Immature natural killer cell (primary cell): ENCODE data around the gene PTDSS2. TPM values are rescaled to one million over a fixed set of nuclear protein-coding genes. Genes with fewer than 3 reads are reported as not detected.
A peak's percentile ranks its signal among the peaks of the same experiment; 100 is the strongest.

Experiments used
- DNase-seq, 3 donors: peaks; one replicate each; pipeline ENCODE4 v3.0.0; 2022; ENCODE audit warnings: mixed read lengths in 1 of 3
- H3K27ac Mint-ChIP-seq, 6 donors: one replicate each; pipeline ENCODE4 v1.8.0; 2020; ENCODE audit warnings: mixed read lengths in 6 of 6, mild to moderate bottlenecking in 5 of 6, inconsistent platforms in 4 of 6, moderate library complexity in 3 of 6
- H3K27me3 Mint-ChIP-seq, 3 donors: one replicate each; pipeline ENCODE4 v1.8.0; 2020 to 2021; ENCODE audit warnings: low read depth in 3 of 3, mild to moderate bottlenecking in 3 of 3, mixed read lengths in 3 of 3, moderate library complexity in 3 of 3, inconsistent platforms in 1 of 3
- H3K36me3 Mint-ChIP-seq, 3 donors: one replicate each; pipeline ENCODE4 v1.8.0; 2020; ENCODE audit warnings: mixed read lengths in 3 of 3, inconsistent platforms in 2 of 3, mild to moderate bottlenecking in 2 of 3
- H3K4me1 Mint-ChIP-seq, 2 donors: one replicate each; pipeline ENCODE4 v1.8.0; 2020; ENCODE audit warnings: inconsistent platforms in 2 of 2, mild to moderate bottlenecking in 2 of 2, mixed read lengths in 2 of 2, moderate library complexity in 1 of 2
- H3K4me3 Mint-ChIP-seq, 5 donors: one replicate each; pipeline ENCODE4 v1.8.0; 2020; ENCODE audit warnings: mild to moderate bottlenecking in 5 of 5, mixed read lengths in 5 of 5, inconsistent platforms in 3 of 5, moderate library complexity in 3 of 5
- H3K9me3 Mint-ChIP-seq, 6 donors: one replicate each; pipeline ENCODE4 v1.8.0; 2020; ENCODE audit warnings: mild to moderate bottlenecking in 6 of 6, mixed read lengths in 6 of 6, inconsistent platforms in 4 of 6, moderate library complexity in 3 of 6
- polyA plus RNA-seq, 3 donors: library from polyadenylated mRNA; unstranded; fragments of 300-500 nt; fragmentation: Illumina TruSeq; gene quantifications; one replicate each; pipeline ENCODE4 v1.2.3, GENCODE V29; 2021

Gene PTDSS2
- polyA plus RNA-seq, 3 donors from 2014 or later, result 11.5 to 17.3 (median 16.1) TPM

- H3K4me1 Mint-ChIP-seq, result no peaks in the 10 kb centered on the region
- H3K9me3 Mint-ChIP-seq, result no peaks in the 10 kb centered on the region
- H3K4me3 Mint-ChIP-seq, result no peak overlapping the region
- H3K27me3 Mint-ChIP-seq, result no peaks in the 10 kb centered on the region
- DNase-seq, result no peak
- peaks cover 0 to 3% (median 3%) of the 10 kb centered on the region in 3 donors for H3K36me3 Mint-ChIP-seq
- no peak overlapping the region for H3K27ac Mint-ChIP-seq
Measured at GRCh38 chr11:484616-485015, 34.5 kb downstream of the PTDSS2 start.

- Mint-ChIP-seq H3K4me1 (no peaks in the 10 kb centered on the region), H3K9me3 (no peaks in the 10 kb centered on the region), H3K4me3 (no peak overlapping the region), H3K27me3 (no peaks in the 10 kb centered on the region), H3K36me3 (peaks cover 0 to 3% (median 3%) of the 10 kb centered on the region in 3 donors), H3K27ac (no peak overlapping the region)
- no peak for DNase-seq
Measured at GRCh38 chr11:486189-486588, 36.1 kb downstream of the PTDSS2 start.

GRCh38 chr11:487571-488021 is 37.5 kb downstream of the PTDSS2 start:
- H3K4me1 Mint-ChIP-seq, result no peaks in the 10 kb centered on the region

GRCh38 chr11:488062-488461 is 38.0 kb downstream of the PTDSS2 start:
- DNase-seq, result no peak
- no peak overlapping the region for H3K4me3 Mint-ChIP-seq
- H3K36me3 Mint-ChIP-seq, result no peaks in the 10 kb centered on the region
- H3K4me1 Mint-ChIP-seq, result no peaks in the 10 kb centered on the region
- H3K9me3 Mint-ChIP-seq, result no peaks in the 10 kb centered on the region
- H3K27me3 Mint-ChIP-seq, result no peaks in the 10 kb centered on the region
- H3K27ac Mint-ChIP-seq, result no peak overlapping the region

More at GRCh38 chr11:487571-488021, 37.5 kb downstream of the PTDSS2 start:
- H3K27me3 Mint-ChIP-seq, result no peaks in the 10 kb centered on the region
- H3K4me3 Mint-ChIP-seq, result no peak overlapping the region
- no peak for DNase-seq
- no peaks in the 10 kb centered on the region for H3K36me3 Mint-ChIP-seq
- no peak overlapping the region for H3K27ac Mint-ChIP-seq
- H3K9me3 Mint-ChIP-seq, result no peaks in the 10 kb centered on the region

- no peak for DNase-seq
- H3K27me3 Mint-ChIP-seq, result no peaks in the 10 kb centered on the region
- H3K9me3 Mint-ChIP-seq, result no peaks in the 10 kb centered on the region
- H3K4me3 Mint-ChIP-seq, result no peak overlapping the region
- H3K4me1 Mint-ChIP-seq, result no peaks in the 10 kb centered on the region
- H3K36me3 Mint-ChIP-seq, result no peaks in the 10 kb centered on the region
- H3K27ac Mint-ChIP-seq, result no peak overlapping the region
Measured at GRCh38 chr11:488579-488978, 38.5 kb downstream of the PTDSS2 start.

GRCh38 chr11:488992-489391 is 38.9 kb downstream of the PTDSS2 start:
- no peaks in the 10 kb centered on the region for H3K4me1 Mint-ChIP-seq
- no peaks in the 10 kb centered on the region for H3K9me3 Mint-ChIP-seq
- H3K27me3 Mint-ChIP-seq, result no peaks in the 10 kb centered on the region
- no peak overlapping the region for H3K27ac Mint-ChIP-seq
- H3K36me3 Mint-ChIP-seq, result no peaks in the 10 kb centered on the region
- no peak overlapping the region for H3K4me3 Mint-ChIP-seq
- no peak for DNase-seq

- Mint-ChIP-seq H3K36me3 (no peaks in the 10 kb centered on the region), H3K27me3 (peaks cover 0 to 3% (median 0%) of the 10 kb centered on the region in 3 donors), H3K4me3 (no peak overlapping the region), H3K9me3 (no peaks in the 10 kb centered on the region), H3K4me1 (no peaks in the 10 kb centered on the region), H3K27ac (no peak overlapping the region)
- no peak for DNase-seq
Measured at GRCh38 chr11:489610-490185, 39.6 kb downstream of the PTDSS2 start.

GRCh38 chr11:490186-490929 is 40.3 kb downstream of the PTDSS2 start:
- H3K27ac Mint-ChIP-seq, result no peak overlapping the region
- DNase-seq, result no peak
- peaks cover 0 to 3% (median 0%) of the 10 kb centered on the region in 3 donors for H3K36me3 Mint-ChIP-seq
- peaks cover 0 to 3% (median 0%) of the 10 kb centered on the region in 3 donors for H3K27me3 Mint-ChIP-seq
- no peaks in the 10 kb centered on the region for H3K9me3 Mint-ChIP-seq
- no peak overlapping the region for H3K4me3 Mint-ChIP-seq
- H3K4me1 Mint-ChIP-seq, result no peaks in the 10 kb centered on the region

- no peak for DNase-seq
- Mint-ChIP-seq H3K9me3 (no peaks in the 10 kb centered on the region), H3K36me3 (peaks cover 1 to 6% (median 2%) of the 10 kb centered on the region in 3 donors), H3K27me3 (peaks cover 0 to 3% (median 0%) of the 10 kb centered on the region in 3 donors), H3K4me1 (no peaks in the 10 kb centered on the region), H3K4me3 (no peak overlapping the region), H3K27ac (no peak overlapping the region)
Measured at GRCh38 chr11:490930-491260, 40.8 kb downstream of the PTDSS2 start.

- Mint-ChIP-seq H3K4me3 (no peak overlapping the region), H3K27me3 (peaks cover 0 to 4% (median 0%) of the 10 kb centered on the region in 3 donors), H3K36me3 (peaks cover 4 to 9% (median 4%) of the 10 kb centered on the region in 3 donors), H3K27ac (no peak overlapping the region), H3K9me3 (peaks cover 0 to under 1% (median 0%) of the 10 kb centered on the region in 6 donors), H3K4me1 (no peaks in the 10 kb centered on the region)
- DNase-seq, result no peak
Measured at GRCh38 chr11:491358-491757, 41.3 kb downstream of the PTDSS2 start.

- Mint-ChIP-seq H3K27me3 (peaks cover 5 to 9% (median 7%) of the 10 kb centered on the region in 3 donors), H3K9me3 (peaks cover 0 to 2% (median 0%) of the 10 kb centered on the region in 6 donors), H3K4me1 (no peaks in the 10 kb centered on the region), H3K36me3 (peaks cover 11 to 17% (median 12%) of the 10 kb centered on the region in 3 donors), H3K4me3 (no peak overlapping the region), H3K27ac (no peak overlapping the region)
- no peak for DNase-seq
Measured at GRCh38 chr11:492427-493226, 42.5 kb downstream of the PTDSS2 start.

- no peak overlapping the region for H3K4me3 Mint-ChIP-seq
Measured at GRCh38 chr11:494761-495536, 44.9 kb downstream of the PTDSS2 start.

GRCh38 chr11:495537-495931 is 45.5 kb downstream of the PTDSS2 start:
- Mint-ChIP-seq H3K27me3 (peaks cover 5 to 13% (median 10%) of the 10 kb centered on the region in 3 donors), H3K9me3 (peaks cover 0 to 2% (median 0%) of the 10 kb centered on the region in 6 donors), H3K4me1 (no peaks in the 10 kb centered on the region), H3K36me3 (peaks cover 12 to 20% (median 14%) of the 10 kb centered on the region in 3 donors), H3K4me3 (no peak overlapping the region), H3K27ac (peak overlapping the region in 1 of 6 donors; percentile 11)
- DNase-seq, result no peak

More at GRCh38 chr11:494761-495536, 44.9 kb downstream of the PTDSS2 start:
- Mint-ChIP-seq H3K9me3 (peaks cover 0 to 2% (median 0%) of the 10 kb centered on the region in 6 donors), H3K36me3 (peaks cover 12 to 20% (median 14%) of the 10 kb centered on the region in 3 donors), H3K4me1 (no peaks in the 10 kb centered on the region), H3K27me3 (peaks cover 5 to 13% (median 10%) of the 10 kb centered on the region in 3 donors), H3K27ac (no peak overlapping the region)
- DNase-seq, result no peak
